ENCODE results near the gene ATG4B. TPM values are rescaled to one million over a fixed set of nuclear protein-coding genes. Genes with fewer than 3 reads are reported as not detected.
A peak's percentile ranks its signal among the peaks of the same experiment; 100 is the strongest.
"Not testable (repeated sequence)": the region's sequence is repeated elsewhere in the genome, so short reads cannot be mapped to it uniquely, and the experiment has no call there.

The ATG4B gene
- polyA plus RNA-seq (2012; ENCODE audit: missing spikeins) = 47.6 TPM

GRCh38 chr2:241637018-241637794 is at the start of gene ATG4B, which contains the start of gene THAP4:
Gene ATG4B, plus strand, starts transcription at chr2:241637693. Its CDS starts 22 bp downstream, at chr2:241637715.
Gene THAP4, minus strand, starts transcription at chr2:241637158. Its CDS starts 141 bp downstream, at chr2:241637017.
- FAIRE-seq = peak; percentile 100
- DNase-seq (ENCODE audit: insufficient read length) = peak; percentile 88
- TF ChIP-seq POLR2A (IDR thresholded peaks at IDR 0.05; ENCODE audit: low read depth, low read length) = peak; percentile 91
- TF ChIP-seq TAF1 (IDR thresholded peaks at IDR 0.05; ENCODE audit: borderline replicate concordance, low read depth, low read length) = no peak
- peak; percentile 88 for TF ChIP-seq POLR2AphosphoS5 (IDR thresholded peaks at IDR 0.05; ENCODE audit: low read depth, low read length)

- not testable (repeated sequence) for DNase-seq (ENCODE audit: insufficient read length); FAIRE-seq
Measured at GRCh38 chr2:241589863-241590262, 47.6 kb upstream of the ATG4B start.

- not testable (repeated sequence) for DNase-seq (ENCODE audit: insufficient read length); FAIRE-seq
Measured at GRCh38 chr2:241590496-241591455, 46.7 kb upstream of the ATG4B start.

- DNase-seq (ENCODE audit: insufficient read length) (no peak), FAIRE-seq (no peak)
- no peak for TF ChIP-seq POLR2AphosphoS5 (IDR thresholded peaks at IDR 0.05; ENCODE audit: low read depth, low read length)
- TF ChIP-seq POLR2A (IDR thresholded peaks at IDR 0.05; ENCODE audit: low read depth, low read length) = no peak
- no peak for TF ChIP-seq TAF1 (IDR thresholded peaks at IDR 0.05; ENCODE audit: borderline replicate concordance, low read depth, low read length)
Measured at GRCh38 chr2:241592126-241592845, 45.2 kb upstream of the ATG4B start.

- FAIRE-seq = no peak
- DNase-seq (ENCODE audit: insufficient read length) = no peak
- no peak for TF ChIP-seq TAF1 (IDR thresholded peaks at IDR 0.05; ENCODE audit: borderline replicate concordance, low read depth, low read length)
- TF ChIP-seq POLR2AphosphoS5 (IDR thresholded peaks at IDR 0.05; ENCODE audit: low read depth, low read length) = no peak
- no peak for TF ChIP-seq POLR2A (IDR thresholded peaks at IDR 0.05; ENCODE audit: low read depth, low read length)
Measured at GRCh38 chr2:241593271-241593670, 44.2 kb upstream of the ATG4B start.

- no peak for TF ChIP-seq TAF1 (IDR thresholded peaks at IDR 0.05; ENCODE audit: borderline replicate concordance, low read depth, low read length)
- TF ChIP-seq POLR2AphosphoS5 (IDR thresholded peaks at IDR 0.05; ENCODE audit: low read depth, low read length) = no peak
- TF ChIP-seq POLR2A (IDR thresholded peaks at IDR 0.05; ENCODE audit: low read depth, low read length) = no peak
- DNase-seq (ENCODE audit: insufficient read length) (no peak), FAIRE-seq (no peak)
Measured at GRCh38 chr2:241595600-241596140, 41.8 kb upstream of the ATG4B start.

GRCh38 chr2:241597561-241597960 is 39.9 kb upstream of the ATG4B start:
- FAIRE-seq (no peak), DNase-seq (ENCODE audit: insufficient read length) (no peak)

GRCh38 chr2:241598061-241598460 is 39.4 kb upstream of the ATG4B start:
- DNase-seq (ENCODE audit: insufficient read length) (no peak), FAIRE-seq (peak; percentile 58)
- TF ChIP-seq POLR2A (IDR thresholded peaks at IDR 0.05; ENCODE audit: low read depth, low read length) = no peak
- TF ChIP-seq POLR2AphosphoS5 (IDR thresholded peaks at IDR 0.05; ENCODE audit: low read depth, low read length) = no peak
- no peak for TF ChIP-seq TAF1 (IDR thresholded peaks at IDR 0.05; ENCODE audit: borderline replicate concordance, low read depth, low read length)

More at GRCh38 chr2:241597561-241597960, 39.9 kb upstream of the ATG4B start:
- TF ChIP-seq POLR2A (IDR thresholded peaks at IDR 0.05; ENCODE audit: low read depth, low read length) (no peak), TAF1 (IDR thresholded peaks at IDR 0.05; ENCODE audit: borderline replicate concordance, low read depth, low read length) (no peak), POLR2AphosphoS5 (IDR thresholded peaks at IDR 0.05; ENCODE audit: low read depth, low read length) (no peak)

- TF ChIP-seq POLR2A (IDR thresholded peaks at IDR 0.05; ENCODE audit: low read depth, low read length) = no peak
- TF ChIP-seq TAF1 (IDR thresholded peaks at IDR 0.05; ENCODE audit: borderline replicate concordance, low read depth, low read length) = no peak
- TF ChIP-seq POLR2AphosphoS5 (IDR thresholded peaks at IDR 0.05; ENCODE audit: low read depth, low read length) = no peak
- no peak for DNase-seq (ENCODE audit: insufficient read length)
- FAIRE-seq = no peak
Measured at GRCh38 chr2:241598487-241598886, 39.0 kb upstream of the ATG4B start.

GRCh38 chr2:241599615-241600014 is 37.9 kb upstream of the ATG4B start:
- TF ChIP-seq POLR2AphosphoS5 (IDR thresholded peaks at IDR 0.05; ENCODE audit: low read depth, low read length) (no peak), TAF1 (IDR thresholded peaks at IDR 0.05; ENCODE audit: borderline replicate concordance, low read depth, low read length) (no peak), POLR2A (IDR thresholded peaks at IDR 0.05; ENCODE audit: low read depth, low read length) (no peak)
- no peak for DNase-seq (ENCODE audit: insufficient read length)
- FAIRE-seq = no peak

- DNase-seq (ENCODE audit: insufficient read length) (no peak), FAIRE-seq (no peak)
- no peak for TF ChIP-seq POLR2AphosphoS5 (IDR thresholded peaks at IDR 0.05; ENCODE audit: low read depth, low read length)
- no peak for TF ChIP-seq TAF1 (IDR thresholded peaks at IDR 0.05; ENCODE audit: borderline replicate concordance, low read depth, low read length)
- TF ChIP-seq POLR2A (IDR thresholded peaks at IDR 0.05; ENCODE audit: low read depth, low read length) = no peak
Measured at GRCh38 chr2:241601841-241602240, 35.7 kb upstream of the ATG4B start.

Data from GM12892 (cell line).